Effector memory CD8-positive, alpha-beta T cell (primary cell): ENCODE data around the gene SFTPA1.
"Not testable (repeated sequence)": the region's sequence is repeated elsewhere in the genome, so short reads cannot be mapped to it uniquely, and the experiment has no call there.

Source experiments
- ATAC-seq: fragments of 150-1000 bp; cut with Tn5 transposase; replicated peaks from 2 replicates; pipeline ENCODE4 v1.10.0; 2021; ENCODE audit warnings: mild to moderate bottlenecking, moderate library complexity
- DNase-seq, 3 experiments: peaks; one replicate each; pipeline ENCODE4 v3.0.0; 2021
- H3K27ac Mint-ChIP-seq, 2 donors: one replicate each; pipeline ENCODE4 v1.8.0; 2022; ENCODE audit warnings: mild to moderate bottlenecking in 2 of 2, mixed read lengths in 2 of 2, moderate library complexity in 2 of 2
- H3K27me3 Mint-ChIP-seq, 2 donors: one replicate each; pipeline ENCODE4 v1.8.0; 2022; ENCODE audit warnings: mixed read lengths in 2 of 2
- H3K36me3 Mint-ChIP-seq: one replicate; pipeline ENCODE4 v1.8.0; 2022; ENCODE audit warnings: mild to moderate bottlenecking, moderate library complexity, mixed read lengths; ENCODE audit not compliant: insufficient read depth
- H3K4me1 Mint-ChIP-seq, 2 donors: one replicate each; pipeline ENCODE4 v1.8.0; 2022; ENCODE audit warnings: low read depth in 2 of 2, mixed read lengths in 2 of 2
- H3K4me3 Mint-ChIP-seq, 2 donors: one replicate each; pipeline ENCODE4 v1.8.0; 2022; ENCODE audit warnings: mild to moderate bottlenecking in 2 of 2, mixed read lengths in 2 of 2, moderate library complexity in 2 of 2
- H3K9me3 Mint-ChIP-seq, 2 donors: one replicate each; pipeline ENCODE4 v1.8.0; 2022; ENCODE audit warnings: mixed read lengths in 2 of 2

The SFTPA1 gene

GRCh38 chr10:79593377-79593776, 17.4 kb upstream of the SFTPA1 start:
- Mint-ChIP-seq H3K4me1 (no peaks in the 10 kb centered on the region), H3K36me3 (no peaks in the 10 kb centered on the region), H3K4me3 (no peak overlapping the region), H3K27ac (no peak overlapping the region), H3K9me3 (peaks cover 0 to 2% of the 10 kb centered on the region in 2 donors), H3K27me3 (peaks cover 60 to 71% of the 10 kb centered on the region in 2 donors)
- DNase-seq = no peak
- no peak for ATAC-seq

- not testable (repeated sequence) for H3K9me3 Mint-ChIP-seq, H3K4me1 Mint-ChIP-seq, DNase-seq, H3K36me3 Mint-ChIP-seq, H3K27ac Mint-ChIP-seq, H3K4me3 Mint-ChIP-seq, ATAC-seq
- H3K27me3 Mint-ChIP-seq = peaks cover 57 to 60% of the 10 kb centered on the region in 2 donors
Measured at GRCh38 chr10:79594565-79594964, 16.2 kb upstream of the SFTPA1 start.

DNA sequence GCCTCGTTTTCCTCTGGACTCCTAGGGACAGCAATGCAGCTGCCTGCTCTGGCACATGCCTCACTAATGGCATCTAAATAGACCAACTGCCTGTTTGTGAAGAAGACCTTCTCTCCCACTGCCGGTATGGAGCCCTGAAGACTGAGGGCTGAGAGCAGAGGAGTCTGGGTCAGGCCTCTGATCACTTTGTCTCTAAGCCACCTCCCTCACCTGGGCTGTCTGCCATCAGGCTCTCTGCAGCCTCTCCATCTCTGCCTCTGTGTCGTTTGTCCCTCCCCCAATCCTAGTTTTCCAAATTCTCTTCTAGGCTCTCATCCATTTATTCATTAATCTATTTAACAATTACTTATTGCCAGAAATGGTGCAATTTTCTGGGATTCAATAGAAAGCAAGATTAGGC, 15.2 kb upstream of the SFTPA1 start:
- H3K9me3 Mint-ChIP-seq = peaks cover 0 to 2% of the 10 kb centered on the region in 2 donors
- H3K27me3 Mint-ChIP-seq = peaks cover 51 to 55% of the 10 kb centered on the region in 2 donors
- no peaks in the 10 kb centered on the region for H3K36me3 Mint-ChIP-seq
- no peak overlapping the region for H3K4me3 Mint-ChIP-seq
- no peaks in the 10 kb centered on the region for H3K4me1 Mint-ChIP-seq
- no peak for ATAC-seq
- H3K27ac Mint-ChIP-seq = no peak overlapping the region
- no peak for DNase-seq

- not testable (repeated sequence) for H3K36me3 Mint-ChIP-seq, ATAC-seq, H3K4me3 Mint-ChIP-seq, H3K4me1 Mint-ChIP-seq, H3K9me3 Mint-ChIP-seq, DNase-seq, H3K27ac Mint-ChIP-seq
- peaks cover 29 to 45% of the 10 kb centered on the region in 2 donors for H3K27me3 Mint-ChIP-seq
Measured at GRCh38 chr10:79599644-79600043, 11.1 kb upstream of the SFTPA1 start.

- no peak for DNase-seq
Measured at GRCh38 chr10:79601939-79602338, 8.8 kb upstream of the SFTPA1 start.

GRCh38 chr10:79602953-79603352, 7.8 kb upstream of the SFTPA1 start:
- DNase-seq = no peak
- Mint-ChIP-seq H3K4me3 (no peak overlapping the region), H3K27ac (no peak overlapping the region), H3K27me3 (peaks cover 13 to 25% of the 10 kb centered on the region in 2 donors), H3K4me1 (no peaks in the 10 kb centered on the region), H3K36me3 (peaks cover 4% of the 10 kb centered on the region), H3K9me3 (no peaks in the 10 kb centered on the region)
- ATAC-seq = no peak

More at GRCh38 chr10:79601939-79602338, 8.8 kb upstream of the SFTPA1 start:
- Mint-ChIP-seq H3K36me3 (peaks cover 4% of the 10 kb centered on the region), H3K27me3 (peaks cover 8 to 29% of the 10 kb centered on the region in 2 donors), H3K4me1 (no peaks in the 10 kb centered on the region), H3K4me3 (no peak overlapping the region), H3K9me3 (peaks cover 0 to 2% of the 10 kb centered on the region in 2 donors), H3K27ac (no peak overlapping the region)
- ATAC-seq = no peak

GRCh38 chr10:79604294-79604693, 6.4 kb upstream of the SFTPA1 start:
- DNase-seq (no peak), ATAC-seq (no peak)
- H3K4me1 Mint-ChIP-seq = no peaks in the 10 kb centered on the region
- peaks cover 24% of the 10 kb centered on the region in 2 donors for H3K27me3 Mint-ChIP-seq
- H3K27ac Mint-ChIP-seq = no peak overlapping the region
- peaks cover 4% of the 10 kb centered on the region for H3K36me3 Mint-ChIP-seq
- no peaks in the 10 kb centered on the region for H3K9me3 Mint-ChIP-seq
- no peak overlapping the region for H3K4me3 Mint-ChIP-seq

DNA sequence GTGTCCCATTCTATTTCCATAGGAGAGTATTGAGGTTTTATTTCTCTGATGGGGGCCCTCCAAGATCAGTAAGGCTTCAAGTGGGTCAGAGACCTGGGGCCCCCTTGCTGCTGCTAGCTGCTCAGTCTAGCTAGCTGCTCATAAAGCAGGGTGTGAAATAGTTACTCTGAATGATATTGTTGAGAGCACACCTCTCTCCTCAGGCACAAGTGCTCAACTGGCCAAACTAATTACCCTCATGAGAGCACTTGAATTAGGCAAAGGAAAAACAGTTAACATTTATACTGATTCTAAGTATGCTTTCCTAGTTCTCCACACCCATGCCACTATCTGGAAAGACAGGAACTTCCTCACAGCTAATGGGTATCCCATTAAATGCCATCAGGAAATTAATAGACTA, 5.4 kb upstream of the SFTPA1 start:
- Mint-ChIP-seq H3K4me1 (no peaks in the 10 kb centered on the region), H3K27me3 (peaks cover 18 to 31% of the 10 kb centered on the region in 2 donors), H3K4me3 (no peak overlapping the region), H3K36me3 (peaks cover 4% of the 10 kb centered on the region), H3K9me3 (no peaks in the 10 kb centered on the region), H3K27ac (no peak overlapping the region)
- DNase-seq (no peak), ATAC-seq (no peak)

DNA sequence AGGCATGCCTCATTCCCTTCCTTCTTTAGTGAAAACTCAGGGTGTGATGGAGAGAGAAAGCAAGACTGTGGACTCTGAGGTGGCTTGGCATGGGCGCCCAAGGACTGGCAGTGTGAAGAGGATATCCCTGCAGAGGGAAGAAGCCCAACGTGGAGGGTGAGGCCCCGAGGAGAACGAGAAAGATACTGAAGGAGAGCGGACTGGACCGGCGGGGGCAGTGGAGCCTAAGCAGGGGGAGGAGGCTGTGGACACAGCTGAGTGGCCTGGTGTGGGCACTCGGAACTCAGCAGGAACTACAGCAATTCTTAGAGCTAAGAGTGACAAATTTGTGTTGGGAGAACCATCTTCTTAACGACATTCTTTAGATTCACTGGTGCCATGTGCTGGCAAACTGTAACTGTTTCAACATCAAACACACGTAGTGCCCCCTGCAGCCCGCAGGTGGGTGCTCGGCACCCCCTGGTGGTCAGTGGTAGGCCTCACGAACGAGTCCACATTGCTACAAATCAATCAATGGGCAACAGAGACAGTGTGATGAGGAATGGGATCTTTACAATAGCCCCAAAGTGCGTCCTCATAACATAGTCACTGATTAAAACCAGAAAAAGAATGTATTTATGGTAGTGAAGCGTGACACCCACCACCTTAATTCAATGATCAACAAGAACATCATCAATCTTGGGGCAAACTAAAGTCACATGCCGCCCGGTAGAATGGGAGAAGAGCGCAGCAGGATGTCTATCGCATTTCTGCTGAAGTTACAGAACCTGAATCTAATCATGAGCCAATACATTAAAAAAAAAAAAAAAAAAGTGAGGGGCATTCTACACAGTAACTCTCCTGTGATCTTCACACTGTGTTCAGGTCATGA, 2.0 kb upstream of the SFTPA1 start:
- ATAC-seq = no peak
- no peak overlapping the region for H3K4me3 Mint-ChIP-seq
- H3K9me3 Mint-ChIP-seq = no peaks in the 10 kb centered on the region
- peaks cover 4% of the 10 kb centered on the region for H3K36me3 Mint-ChIP-seq
- peak in 1 of 3 experiments; percentile 9 for DNase-seq
- no peaks in the 10 kb centered on the region for H3K4me1 Mint-ChIP-seq
- H3K27ac Mint-ChIP-seq = no peak overlapping the region
- H3K27me3 Mint-ChIP-seq = peaks cover 9 to 42% of the 10 kb centered on the region in 2 donors

DNA sequence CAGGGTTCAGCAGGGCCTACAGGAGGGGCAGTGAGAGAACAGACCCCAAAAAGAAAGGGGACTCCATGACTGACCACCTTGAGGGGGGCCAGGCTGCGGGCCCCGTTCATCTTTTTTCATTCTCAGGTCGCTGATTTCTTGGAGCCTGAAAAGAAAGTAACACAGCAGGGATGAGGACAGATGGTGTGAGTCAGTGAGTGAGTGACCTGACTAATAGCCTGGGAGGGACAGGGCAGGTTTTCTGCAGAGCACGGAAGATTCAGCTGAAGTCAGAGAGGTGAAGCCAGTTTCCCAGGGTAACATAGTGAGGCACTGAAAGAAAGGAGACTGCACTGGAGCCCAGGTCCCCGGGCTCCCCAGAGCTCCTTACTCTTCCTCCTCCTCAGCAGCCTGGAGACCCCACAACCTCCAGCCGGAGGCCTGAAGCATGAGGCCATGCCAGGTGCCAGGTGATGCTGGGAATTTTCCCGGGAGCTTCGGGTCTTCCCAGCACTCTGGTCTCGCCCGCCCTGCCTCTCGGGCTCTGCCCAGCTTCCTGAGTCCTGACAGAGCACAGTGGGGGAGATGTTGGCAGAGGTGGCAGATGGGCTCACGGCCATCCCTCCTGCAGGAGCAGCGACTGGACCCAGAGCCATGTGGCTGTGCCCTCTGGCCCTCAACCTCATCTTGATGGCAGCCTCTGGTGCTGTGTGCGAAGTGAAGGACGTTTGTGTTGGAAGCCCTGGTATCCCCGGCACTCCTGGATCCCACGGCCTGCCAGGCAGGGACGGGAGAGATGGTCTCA, 646 bp downstream of the SFTPA1 start:
- not testable (repeated sequence) for H3K9me3 Mint-ChIP-seq, ATAC-seq, H3K27ac Mint-ChIP-seq, H3K4me1 Mint-ChIP-seq, H3K4me3 Mint-ChIP-seq, DNase-seq, H3K36me3 Mint-ChIP-seq
- peaks cover 9 to 42% of the 10 kb centered on the region in 2 donors for H3K27me3 Mint-ChIP-seq

DNA sequence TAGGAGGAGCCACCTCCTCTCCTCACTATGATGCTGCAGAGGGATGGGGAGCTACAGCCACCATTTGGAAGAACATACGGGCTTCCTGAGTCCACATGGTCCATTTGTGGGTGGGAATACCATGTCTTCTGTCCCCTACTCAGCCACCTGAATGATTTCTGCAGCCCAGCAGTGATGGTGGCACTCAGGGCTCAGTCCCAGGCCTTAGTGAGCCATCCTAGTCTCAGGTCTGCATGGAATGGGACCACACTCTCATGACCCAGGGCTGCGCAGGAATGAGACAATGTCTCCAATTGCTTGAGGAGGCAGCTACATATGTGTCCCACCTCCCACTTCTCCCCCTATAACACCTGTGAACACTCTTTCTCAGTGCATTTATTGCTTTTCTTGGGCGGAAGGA, 4.8 kb downstream of the SFTPA1 start:
- no peak for ATAC-seq
- H3K27me3 Mint-ChIP-seq = peaks cover 0 to 20% of the 10 kb centered on the region in 2 donors
- no peak overlapping the region for H3K27ac Mint-ChIP-seq
- H3K4me3 Mint-ChIP-seq = no peak overlapping the region
- DNase-seq = no peak
- no peaks in the 10 kb centered on the region for H3K4me1 Mint-ChIP-seq
- H3K36me3 Mint-ChIP-seq = no peaks in the 10 kb centered on the region
- no peaks in the 10 kb centered on the region for H3K9me3 Mint-ChIP-seq

GRCh38 chr10:79616164-79616563, 5.4 kb downstream of the SFTPA1 start:
- DNase-seq (no peak), ATAC-seq (no peak)
- no peak overlapping the region for H3K27ac Mint-ChIP-seq
- no peaks in the 10 kb centered on the region for H3K36me3 Mint-ChIP-seq
- H3K27me3 Mint-ChIP-seq = peaks cover 0 to 20% of the 10 kb centered on the region in 2 donors
- H3K9me3 Mint-ChIP-seq = no peaks in the 10 kb centered on the region
- H3K4me3 Mint-ChIP-seq = no peak overlapping the region
- H3K4me1 Mint-ChIP-seq = no peaks in the 10 kb centered on the region

GRCh38 chr10:79623663-79624062, 12.9 kb downstream of the SFTPA1 start:
- ATAC-seq, H3K4me3 Mint-ChIP-seq, H3K36me3 Mint-ChIP-seq, H3K9me3 Mint-ChIP-seq, H3K27ac Mint-ChIP-seq, H3K4me1 Mint-ChIP-seq, DNase-seq: not testable (repeated sequence)
- H3K27me3 Mint-ChIP-seq = peaks cover 19 to 46% of the 10 kb centered on the region in 2 donors

GRCh38 chr10:79627075-79627474, 16.3 kb downstream of the SFTPA1 start:
- H3K9me3 Mint-ChIP-seq = no peaks in the 10 kb centered on the region
- no peaks in the 10 kb centered on the region for H3K4me1 Mint-ChIP-seq
- peaks cover 28 to 48% of the 10 kb centered on the region in 2 donors for H3K27me3 Mint-ChIP-seq
- H3K27ac Mint-ChIP-seq = no peak overlapping the region
- DNase-seq = no peak
- H3K4me3 Mint-ChIP-seq = no peak overlapping the region
- no peak for ATAC-seq
- H3K36me3 Mint-ChIP-seq = no peaks in the 10 kb centered on the region
